HepG2 (cell line): ENCODE data around the gene SHISAL1. TPM values are rescaled to one million over a fixed set of nuclear protein-coding genes. Genes with fewer than 3 reads are reported as not detected.

Experiments used
- ATAC-seq: fragments of 200-7000 bp; cut with Tn5 transposase; 3 replicates; pipeline ENCODE4 v1.9.1; 2020; ENCODE audit warnings: mild to moderate bottlenecking, moderate library complexity
- BruUV-seq: library from RNA; stranded (reverse); fragments of 400-500 nt; replicated peaks from 2 replicates; lab custom pipeline; 2021; lab: Mats Ljungman, UMichigan
- CTCF ChIA-PET: fragments of 300-600 bp; formaldehyde crosslinking; extraction: SDS; loops from one replicate; lab custom pipeline; 2021; ENCODE audit warnings: low total read pairs, inconsistent platforms, low intra/inter-chr PET ratio; lab: Yijun Ruan, JAX
- POLR2A ChIA-PET: fragments of 350-600 bp; sonication (Branson Sonifier 250); formaldehyde crosslinking; loops from one replicate; lab custom pipeline; 2020; ENCODE audit warnings: antibody characterized with exemption, inconsistent platforms; lab: Yijun Ruan, JAX
- DNase-seq: peaks from one replicate; pipeline ENCODE4 v3.0.0-alpha.2; 2015; ENCODE audit warnings: low spot score
- FAIRE-seq: peaks from 3 replicates; lab custom pipeline; 2011; peaks lifted over from hg19 to GRCh38; lab: Jason Lieb, UNC
- H2AFZ ChIP-seq: one replicate; pipeline ENCODE4 v1.6.1; 2011; ENCODE audit warnings: low read length, inconsistent platforms
- H3K27ac ChIP-seq: fragments of 300-600 bp; 3 replicates; pipeline ENCODE4 v1.8.0; 2011; ENCODE audit warnings: mixed run types, mild to moderate bottlenecking, mixed read lengths, low read length, inconsistent platforms; ENCODE audit not compliant: insufficient read depth; ENCODE audit errors: extremely low read length
- H3K27me3 ChIP-seq, 2 experiments: fragments of 200-600 bp in 1 of 2; 2 replicates in 1 of 2; 3 replicates in 1 of 2; pipeline versions ENCODE4 v1.6.0 to v1.8.0; 2011; ENCODE audit warnings: low read length in 2 of 2, mild to moderate bottlenecking in 2 of 2, moderate library complexity in 2 of 2, inconsistent platforms in 1 of 2; ENCODE audit not compliant: insufficient read depth in 2 of 2, control insufficient read depth in 1 of 2
- H3K36me3 ChIP-seq, 2 experiments: fragments of 200-600 bp in 1 of 2; replicated peaks in 1 of 2; 2 replicates in 1 of 2; 3 replicates in 1 of 2; pipeline versions ENCODE4 v1.5.1 to v1.8.0; 2011; ENCODE audit warnings: low read length in 2 of 2, inconsistent platforms in 1 of 2; ENCODE audit not compliant: insufficient read depth in 2 of 2, control insufficient read depth in 1 of 2
- H3K4me1 ChIP-seq: 2 replicates; pipeline ENCODE4 v1.5.1; 2012; ENCODE audit warnings: low read length, inconsistent platforms; ENCODE audit not compliant: insufficient read depth
- H3K4me2 ChIP-seq: 2 replicates; pipeline ENCODE4 v1.6.0; 2011; ENCODE audit warnings: low read depth, low read length, inconsistent platforms
- H3K4me3 ChIP-seq, 3 experiments: fragments of 200-600 bp in 1 of 3; sonication (generic), shearing (Covaris generic) in 1 of 3; replicated peaks in 1 of 3; 2 replicates each; pipeline ENCODE4 v1.5.1; 2011 to 2016; ENCODE audit warnings: low read length in 3 of 3, inconsistent platforms in 2 of 3, low read depth in 2 of 3, mild to moderate bottlenecking in 2 of 3, control low read depth in 1 of 3, mixed read lengths in 1 of 3; ENCODE audit not compliant: insufficient read depth in 1 of 3
- H3K79me2 ChIP-seq: one replicate; pipeline ENCODE4 v1.6.1; 2011; ENCODE audit warnings: low read length, inconsistent platforms; ENCODE audit not compliant: insufficient read depth
- H3K9ac ChIP-seq: 2 replicates; pipeline ENCODE4 v1.6.0; 2011; ENCODE audit warnings: mild to moderate bottlenecking, low read depth, low read length, inconsistent platforms; ENCODE audit not compliant: insufficient read depth
- H3K9me3 ChIP-seq: 2 replicates; pipeline ENCODE4 v1.5.1; 2012; ENCODE audit warnings: mild to moderate bottlenecking, low read length
- H4K20me1 ChIP-seq: 2 replicates; pipeline ENCODE4 v1.6.0; 2011; ENCODE audit warnings: inconsistent platforms, mild to moderate bottlenecking, low read length, moderate library complexity; ENCODE audit not compliant: insufficient read depth
- FOXC1 ChIP-seq: sonication (generic); formaldehyde crosslinking; IDR thresholded peaks from 2 replicates; pipeline ENCODE4 v1.8.0; 2022; ENCODE audit warnings: mild to moderate bottlenecking, missing genetic modification reagents, borderline replicate concordance
- HOXA9 ChIP-seq: sonication (generic); formaldehyde crosslinking; IDR thresholded peaks from 2 replicates; pipeline ENCODE4 v1.8.1; 2022; ENCODE audit warnings: missing genetic modification reagents, mild to moderate bottlenecking, moderate library complexity, borderline replicate concordance
- ZNF816 ChIP-seq: sonication (generic); formaldehyde crosslinking; IDR thresholded peaks from 2 replicates; pipeline ENCODE4 v1.8.0; 2022; ENCODE audit warnings: missing genetic modification reagents, mild to moderate bottlenecking, borderline replicate concordance
- WGBS: methylation state at CpG from one replicate; pipeline ENCODE4 v1.1.6; 2017; ENCODE audit warnings: low lambda C conversion rate; 5-methylcytosine and 5-hydroxymethylcytosine counted together
- in situ Hi-C: cut with HindIII; loops from 2 replicates; pipeline ENCODE4 v1.10.0; 2017; ENCODE audit warnings: low pct_unique_long_range_greater_than_20kb; ENCODE audit not compliant: extremely low pct_ligation_motif_present
- intact Hi-C: fragments of 100-400 bp; cut with micrococcal nuclease; formaldehyde crosslinking; loops from one replicate; pipeline ENCODE4 v1.10.0; 2022; ENCODE audit not compliant: unreplicated experiment
- polyA plus RNA-seq, 8 experiments: library from polyadenylated mRNA; depleted of rRNA in 3 of 8; stranded (reverse) in 7 of 8; unstranded in 1 of 8; fragments of >200 nt; fragmentation: Illumina TruSeq in 4 of 8; extraction: Trizol in 4 of 8; gene quantifications; 2 replicates each; pipeline versions ENCODE4 v1.2.1 to v1.2.3, GENCODE V29; 2011 to 2016; ENCODE audit warnings: low read depth in 4 of 8, missing spikeins in 1 of 8, mixed read lengths in 1 of 8; ENCODE audit not compliant: insufficient read depth in 1 of 8
- total RNA-seq, 5 experiments: library from RNA; depleted of rRNA; stranded (reverse); fragments of >200 nt; fragmentation: Illumina TruSeq; extraction: Trizol; gene quantifications; 2 replicates each; pipeline ENCODE4 v1.2.3, GENCODE V29; 2016; ENCODE audit warnings: low read depth in 1 of 5

Gene SHISAL1
- total and polyA plus RNA-seq, 2 of the 13 experiments (the other 11 are each of a cell fraction or from before 2014, with no cell fraction given) = not detected

DNA sequence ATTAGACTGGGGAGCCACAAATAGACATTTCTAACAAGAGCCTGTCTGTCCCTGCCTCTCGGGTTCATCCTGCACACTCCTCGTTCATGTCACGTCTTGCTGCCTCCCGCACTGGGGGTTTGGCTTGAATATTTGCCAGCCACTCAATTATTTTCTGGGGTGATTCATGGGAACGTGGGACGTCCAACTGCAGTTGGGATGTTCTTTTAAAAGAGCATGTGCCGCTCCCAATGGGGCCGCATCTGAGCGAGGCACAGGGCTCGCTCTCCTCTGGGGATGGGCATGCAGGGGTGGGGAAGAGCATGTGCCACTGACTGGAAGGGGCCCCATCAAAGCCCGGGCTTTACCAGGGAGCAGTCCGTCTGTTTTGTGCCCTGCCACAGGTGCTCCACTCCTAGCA is 88.6 kb downstream of the SHISAL1 start (continued):
- TF ChIP-seq HOXA9 (CRISPR knock-in tag) = no peak

- H3K79me2 ChIP-seq = no peaks in the 10 kb centered on the region
- H3K4me1 ChIP-seq = no peaks in the 10 kb centered on the region
- no TSS peak for BruUV-seq
- H4K20me1 ChIP-seq = no peaks in the 10 kb centered on the region
- DNase-seq (no peak), ATAC-seq (no peak), FAIRE-seq (no peak)
- H3K36me3 ChIP-seq = no peaks in the 10 kb centered on the region
- intact Hi-C loops = no loop called here
- POLR2A ChIA-PET = no interaction called here
- no peak overlapping the region for H3K27ac ChIP-seq
- no peak overlapping the region for H2AFZ ChIP-seq
- H3K9ac ChIP-seq = no peak overlapping the region
- CTCF ChIA-PET = no interaction called here
- 25% methylated on average over 4 of the region's 11 CpGs for WGBS
- H3K27me3 ChIP-seq = peaks cover 0 to 6% of the 10 kb centered on the region in 2 experiments; a peak in 2 of 5 replicates
- H3K9me3 ChIP-seq = no peaks in the 10 kb centered on the region
- no peak overlapping the region for H3K4me2 ChIP-seq
- in situ Hi-C loops = no loop called here
- H3K4me3 ChIP-seq = no peak overlapping the region
- TF ChIP-seq ZNF816 (CRISPR knock-in tag) = no peak
- TF ChIP-seq FOXC1 (CRISPR knock-in tag) = no peak
Measured at GRCh38 chr22:44221710-44222475, 90.9 kb downstream of the SHISAL1 start.
